ENCODE results near the gene TPGS1.
A peak's percentile ranks its signal among the peaks of the same experiment; 100 is the strongest.

Gene TPGS1, protein sequence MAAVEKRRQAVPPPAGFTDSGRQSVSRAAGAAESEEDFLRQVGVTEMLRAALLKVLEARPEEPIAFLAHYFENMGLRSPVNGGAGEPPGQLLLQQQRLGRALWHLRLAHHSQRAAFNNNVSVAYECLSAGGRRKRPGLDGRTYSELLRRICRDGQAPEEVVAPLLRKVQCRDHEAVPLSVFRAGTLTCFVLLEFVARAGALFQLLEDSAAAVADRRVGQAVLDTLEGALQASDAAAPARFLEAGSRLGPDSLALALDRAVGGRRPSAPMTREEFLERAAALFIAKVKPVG

DNA sequence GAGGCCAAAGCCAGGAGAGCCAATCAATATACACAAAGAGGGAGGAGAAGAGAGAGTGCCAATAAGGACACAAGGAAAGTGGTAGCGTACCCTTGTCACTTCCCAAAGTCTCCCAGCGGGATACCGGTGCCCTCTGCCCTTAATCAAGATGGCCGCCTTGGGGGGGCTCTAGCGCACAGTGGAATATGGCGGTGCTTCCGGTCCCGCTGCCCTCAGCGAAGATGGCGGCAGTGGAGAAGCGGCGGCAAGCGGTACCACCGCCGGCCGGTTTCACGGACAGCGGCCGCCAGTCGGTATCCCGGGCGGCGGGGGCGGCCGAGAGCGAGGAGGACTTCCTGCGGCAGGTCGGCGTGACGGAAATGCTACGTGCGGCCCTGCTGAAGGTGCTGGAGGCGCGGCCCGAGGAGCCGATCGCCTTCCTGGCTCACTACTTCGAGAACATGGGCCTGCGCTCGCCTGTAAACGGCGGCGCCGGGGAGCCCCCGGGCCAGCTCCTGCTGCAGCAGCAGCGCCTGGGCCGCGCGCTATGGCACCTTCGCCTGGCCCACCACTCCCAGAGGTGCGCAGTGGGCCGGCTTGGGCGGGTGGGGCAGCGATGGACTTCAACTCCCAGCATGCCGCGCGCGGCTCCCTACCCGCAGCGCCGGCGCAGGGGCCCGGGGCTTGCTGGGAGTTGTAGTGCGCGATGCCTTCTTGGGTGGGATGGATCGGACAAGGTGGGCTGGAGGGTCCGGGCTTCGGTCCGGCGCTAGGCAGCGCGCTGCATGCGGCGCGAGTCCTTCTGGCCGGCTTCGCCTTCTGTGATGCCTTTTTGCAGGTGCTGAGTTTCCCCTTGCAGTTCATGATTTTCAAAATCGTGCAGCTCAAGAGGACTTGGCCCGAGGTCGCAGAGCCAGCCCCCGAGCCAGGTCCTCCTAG is at the start of gene TPGS1:
Gene TPGS1 (plus strand): TSS at position 212 of the 918 bp plus-strand sequence. CDS start 10 bp downstream, at position 222.
- DNase-seq (ENCODE audit: low read depth, low spot score) = peak; percentile 80

DNA sequence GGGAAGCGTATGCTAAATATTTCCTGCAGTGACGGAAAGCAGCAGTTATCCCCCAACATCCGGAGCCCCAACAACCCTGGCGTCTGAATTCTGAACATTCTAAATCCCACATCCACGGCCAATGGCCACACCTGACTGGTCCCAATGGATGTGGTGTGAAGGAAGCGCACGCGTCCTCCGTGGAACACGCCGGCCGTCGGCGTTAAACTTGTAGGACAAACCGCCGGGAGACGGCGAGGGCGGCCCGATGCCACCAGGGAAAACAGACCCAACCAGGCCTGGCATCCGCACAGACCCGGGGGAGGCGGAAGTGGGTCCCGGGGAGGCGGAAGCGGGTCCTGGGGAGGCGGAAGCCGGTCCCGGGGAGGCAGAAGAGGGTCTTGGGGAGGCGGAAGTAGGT is 49.7 kb upstream of the TPGS1 start:
- no peak for DNase-seq (ENCODE audit: low read depth, low spot score)

DNA sequence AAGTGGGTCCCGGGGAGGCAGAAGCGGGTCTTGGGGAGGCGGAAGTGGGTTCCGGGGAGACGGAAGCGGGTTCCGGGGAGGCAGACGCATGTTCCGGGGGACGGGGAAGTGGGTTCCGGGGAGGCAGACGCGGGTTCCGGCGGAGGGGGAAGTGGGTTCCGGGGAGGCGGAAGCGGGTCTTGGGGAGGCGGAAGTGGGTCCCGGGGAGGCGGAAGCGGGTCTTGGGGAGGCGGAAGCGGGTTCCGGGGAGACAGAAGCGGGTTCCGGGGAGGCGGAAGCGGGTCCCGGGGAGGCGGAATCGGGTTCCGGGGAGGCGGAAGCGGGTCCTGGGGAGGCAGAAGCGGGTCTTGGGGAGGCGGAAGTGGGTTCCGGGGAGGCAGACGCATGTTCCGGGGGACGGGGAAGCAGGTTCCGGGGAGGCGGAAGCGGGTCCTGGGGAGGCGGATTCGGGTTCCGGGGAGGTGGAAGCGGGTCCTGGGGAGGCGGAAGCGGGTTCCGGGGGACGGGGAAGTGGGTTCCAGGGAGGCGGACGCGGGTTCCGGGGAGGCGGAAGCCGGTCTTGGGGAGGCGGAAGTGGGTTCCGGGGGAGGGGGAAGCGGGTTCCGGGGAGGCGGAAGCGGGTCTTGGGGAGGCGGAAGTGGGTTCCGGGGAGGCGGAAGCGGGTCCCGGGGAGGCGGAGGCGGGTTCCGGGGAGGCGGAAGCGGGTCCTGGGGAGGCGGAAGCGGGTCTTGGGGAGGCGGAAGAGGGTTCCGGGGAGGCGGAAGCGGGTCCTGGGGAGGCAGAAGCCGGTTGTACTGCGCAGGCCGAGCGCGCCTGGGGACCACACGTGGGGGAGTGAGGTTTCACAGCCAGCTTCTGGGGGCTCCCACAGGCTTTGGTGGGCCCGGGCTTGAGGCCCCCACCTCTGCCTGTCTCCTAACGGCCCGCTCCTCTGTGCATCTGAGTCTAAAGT is 48.9 kb upstream of the TPGS1 start:
- no peak for DNase-seq (ENCODE audit: low read depth, low spot score)

DNA sequence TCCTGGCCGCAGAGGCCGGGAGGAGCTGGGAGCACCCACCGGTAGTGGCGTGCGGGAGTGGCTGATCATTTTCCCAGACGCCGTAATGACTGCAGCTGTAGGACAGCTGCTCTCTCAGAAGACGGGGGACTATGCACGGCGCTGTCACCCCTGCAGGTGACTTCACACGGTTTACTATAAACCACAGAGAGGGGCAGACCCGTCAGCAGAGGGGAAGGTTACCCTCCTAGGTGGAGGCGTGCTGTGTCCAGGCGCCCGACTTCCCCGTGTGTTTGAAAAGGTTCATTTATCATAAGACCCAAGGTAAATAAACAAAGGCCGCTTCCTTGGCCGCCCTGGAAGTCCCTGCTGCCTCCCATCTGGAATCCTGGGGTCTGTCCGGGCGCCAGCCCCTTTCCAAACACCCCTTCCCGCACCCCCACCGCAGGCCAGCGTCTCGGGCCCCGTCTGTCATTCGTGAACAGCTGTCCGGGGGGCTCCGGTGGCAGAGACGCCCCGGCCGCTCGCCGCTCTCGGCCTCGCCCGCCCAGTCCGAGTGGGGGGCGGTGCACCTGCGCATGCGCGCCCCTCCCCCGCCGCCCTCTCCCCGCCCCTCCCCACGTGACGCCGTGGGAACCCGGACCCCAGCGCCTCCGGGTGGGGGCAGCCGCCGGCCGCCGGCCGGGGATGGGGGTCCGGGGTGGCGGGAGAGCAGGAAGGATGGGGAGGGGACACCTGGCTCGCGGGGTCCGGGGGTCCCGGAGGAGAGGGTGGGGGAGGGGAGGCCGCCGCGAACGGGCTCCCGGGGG is 47.4 kb upstream of the TPGS1 start:
- no peak for DNase-seq (ENCODE audit: low read depth, low spot score)

DNA sequence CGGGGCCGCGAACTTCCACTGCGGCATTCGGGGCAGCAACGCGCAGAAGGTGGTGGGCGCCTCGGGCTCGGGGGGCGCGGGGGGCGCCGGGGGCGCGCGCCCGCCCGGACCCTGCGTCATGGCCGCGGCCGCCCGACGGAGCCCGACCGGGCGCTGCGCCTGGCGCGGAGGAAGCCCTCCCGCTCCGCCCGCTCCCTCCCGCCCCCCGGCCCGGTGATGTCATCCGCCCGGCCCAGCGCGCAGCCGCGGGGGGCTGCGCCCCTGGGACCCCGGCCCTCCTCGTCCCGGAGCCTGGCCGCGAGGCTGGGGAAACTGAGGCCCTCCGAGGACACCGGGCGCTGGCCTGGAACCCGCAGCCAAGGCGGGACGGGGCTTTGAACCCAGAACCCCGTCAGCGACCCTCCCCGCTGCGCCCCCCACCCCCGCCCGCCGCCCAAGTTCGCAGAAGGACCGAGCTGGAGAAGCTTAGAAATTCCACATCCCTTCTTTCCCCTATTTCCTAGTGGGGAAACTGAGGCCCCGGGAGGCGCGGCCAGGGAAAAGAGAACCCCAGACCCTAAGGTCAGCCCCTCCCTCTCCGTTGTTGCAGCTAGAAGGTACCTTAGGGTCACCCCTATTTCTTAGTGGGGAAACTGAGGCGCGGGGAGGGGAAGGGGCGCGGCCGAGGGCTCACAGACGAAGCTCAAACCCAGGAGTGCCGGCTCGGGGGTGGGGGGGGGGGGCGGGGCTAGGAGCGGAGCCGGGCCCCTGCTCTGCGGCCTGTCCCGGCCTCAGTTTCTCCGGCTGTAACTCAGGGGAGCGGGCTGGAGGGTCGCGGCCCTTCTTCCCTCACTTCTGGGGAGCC is 46.2 kb upstream of the TPGS1 start, which contains the start of gene SHC2:
Gene SHC2 (minus strand): TSS at position 157 of the 844 bp plus-strand sequence. CDS start 37 bp downstream, at position 120.
- no peak for DNase-seq (ENCODE audit: low read depth, low spot score)

DNA sequence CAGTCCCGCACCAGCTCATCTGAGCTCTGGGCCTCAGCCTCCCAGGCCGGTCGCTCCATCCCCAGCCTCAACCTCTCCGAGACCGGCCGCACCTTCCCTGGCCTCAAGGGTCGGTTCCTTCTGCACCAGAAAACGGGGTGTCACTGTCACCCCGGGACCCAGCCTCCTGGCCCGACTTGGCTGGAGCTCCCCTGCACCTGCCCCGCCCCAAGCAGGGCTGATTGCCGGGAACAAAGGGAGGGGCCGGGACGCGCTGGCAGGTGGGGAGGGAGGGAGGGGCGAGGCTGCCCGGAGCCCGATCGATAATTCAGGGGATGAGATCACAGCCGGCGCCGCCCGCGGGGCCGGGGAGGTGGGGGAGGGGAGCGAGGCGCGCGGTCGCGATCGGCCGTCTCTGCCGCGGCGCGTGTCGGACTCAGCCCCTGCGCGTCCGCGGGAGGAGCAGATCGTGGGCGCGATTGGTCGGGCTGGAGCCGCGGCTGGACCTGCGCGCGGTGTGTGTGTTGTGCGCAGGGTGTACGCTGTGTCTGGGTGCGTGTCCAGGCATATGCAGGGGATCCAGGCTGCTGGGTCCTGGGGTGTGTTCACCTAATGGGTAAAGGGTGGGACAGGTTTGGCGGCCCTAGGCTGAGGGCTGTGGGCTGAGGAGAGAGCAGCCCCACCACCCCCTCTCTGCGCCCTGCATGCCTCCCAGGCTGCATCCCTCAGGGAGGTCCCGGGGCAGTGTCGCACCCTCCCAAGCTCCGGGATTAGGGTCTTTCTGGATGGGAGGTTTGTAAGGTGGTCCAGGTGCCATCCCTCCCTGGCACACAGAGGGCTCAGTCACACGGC is 45.4 kb upstream of the TPGS1 start:
- DNase-seq (ENCODE audit: low read depth, low spot score) = no peak

DNA sequence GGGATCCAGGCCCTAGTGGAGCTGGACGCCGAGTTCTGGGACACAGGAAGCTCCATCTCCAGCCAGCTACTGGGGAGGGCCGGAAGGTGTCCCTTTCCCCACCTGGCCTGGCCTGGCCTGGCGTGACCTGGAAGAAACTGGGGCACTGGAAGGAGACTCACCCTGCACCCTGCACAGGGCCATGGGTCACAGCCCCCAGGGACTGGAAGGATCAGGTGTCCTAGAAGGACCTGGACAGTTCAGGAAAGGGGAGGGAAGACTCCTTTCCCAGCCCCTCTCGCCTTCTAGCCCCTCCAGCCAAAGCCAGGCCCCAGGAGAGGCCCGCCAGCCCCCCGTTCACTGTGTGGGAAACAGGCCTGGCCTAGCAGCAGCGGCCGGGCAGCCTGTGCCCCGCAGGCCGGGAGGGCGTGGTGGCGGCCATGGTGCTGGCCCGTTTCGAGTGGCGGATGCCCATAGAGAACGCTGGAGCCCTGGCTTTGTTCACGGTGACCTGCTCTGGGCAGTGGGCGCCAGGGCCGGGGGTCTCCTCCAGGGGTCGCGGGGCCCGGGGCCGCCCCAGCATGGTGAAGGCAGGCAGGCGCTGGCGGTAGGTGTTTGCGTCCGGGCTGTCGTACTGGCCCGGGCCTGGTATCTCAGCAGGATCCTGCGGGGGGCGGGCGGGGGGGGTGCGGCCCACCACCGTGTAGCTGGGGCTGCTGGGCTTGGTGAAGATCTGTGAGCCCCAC is 43.7 kb upstream of the TPGS1 start:
- DNase-seq (ENCODE audit: low read depth, low spot score) = no peak

DNA sequence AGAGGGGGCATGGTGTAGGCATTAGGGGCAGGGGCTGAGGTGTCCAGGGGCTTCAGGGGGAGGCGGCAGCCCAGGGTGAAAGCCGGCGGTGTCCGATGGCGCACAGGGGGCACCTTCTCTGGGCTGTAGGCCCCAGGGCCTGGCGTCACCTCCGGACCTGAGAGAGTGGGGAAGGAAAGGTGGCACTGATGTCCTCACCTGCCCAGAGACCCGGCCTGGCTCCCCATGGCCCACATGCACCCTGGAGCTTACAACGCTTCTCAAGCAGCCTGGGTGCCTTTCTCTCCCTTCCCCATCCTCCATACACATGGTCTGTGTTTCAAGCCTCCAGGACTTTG is 43.1 kb upstream of the TPGS1 start:
- no peak for DNase-seq (ENCODE audit: low read depth, low spot score)

DNA sequence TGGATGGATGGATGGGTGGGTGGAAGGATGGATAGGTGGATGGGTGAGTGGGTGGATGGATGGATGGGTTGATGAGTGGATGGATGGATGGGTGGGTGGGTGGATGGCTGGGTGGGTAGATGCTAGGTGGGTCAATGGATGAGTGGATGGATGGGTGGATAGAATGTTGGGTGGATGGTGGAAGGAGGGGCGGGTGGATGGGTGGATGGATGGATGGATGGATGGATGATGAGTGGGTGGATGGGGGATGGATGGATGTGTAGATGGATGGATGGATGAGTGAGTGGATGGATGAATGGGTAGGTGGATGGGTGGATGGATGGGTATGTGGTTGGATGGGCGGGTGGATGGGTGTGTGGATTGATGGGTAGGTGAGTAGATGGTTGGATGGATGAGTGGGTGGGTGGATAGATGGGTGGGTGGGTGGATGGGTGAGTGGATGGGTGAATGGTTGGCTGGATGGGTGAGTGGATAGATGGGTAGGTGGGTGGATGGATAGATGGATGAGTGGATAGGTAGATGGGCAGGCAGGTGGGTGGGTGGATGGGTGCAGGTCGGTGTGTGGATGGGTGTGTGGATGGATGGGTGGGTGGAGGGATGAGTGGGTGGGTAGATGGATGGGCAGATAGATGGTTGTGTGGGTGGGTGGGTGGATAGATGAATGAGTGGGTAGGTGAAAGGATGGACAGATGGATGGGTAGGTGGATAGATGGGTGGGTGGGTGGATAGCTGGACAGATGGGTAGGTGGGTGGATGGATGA is 42.1 kb upstream of the TPGS1 start:
- no peak for DNase-seq (ENCODE audit: low read depth, low spot score)

DNA sequence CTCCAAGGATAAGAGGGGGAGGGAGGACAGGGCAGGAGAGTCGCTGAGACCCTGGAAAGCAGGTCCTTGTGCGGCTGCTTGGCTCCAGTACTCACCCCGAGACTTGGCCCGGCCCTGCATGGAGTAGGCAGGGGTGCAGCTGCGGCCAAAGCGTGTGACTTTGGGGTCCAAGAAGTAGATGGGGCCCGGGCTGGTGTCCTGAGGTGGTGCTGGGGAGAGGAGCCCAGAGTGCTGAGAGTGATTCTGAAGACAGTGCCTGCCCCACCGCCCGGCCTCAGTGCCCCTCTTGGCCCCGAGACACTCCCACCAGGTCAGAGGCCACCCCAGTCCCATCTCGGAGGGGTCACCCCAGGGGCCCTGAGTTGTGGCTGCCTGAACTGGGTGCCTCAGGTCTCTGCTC is 39.7 kb upstream of the TPGS1 start:
- DNase-seq (ENCODE audit: low read depth, low spot score) = no peak

DNA sequence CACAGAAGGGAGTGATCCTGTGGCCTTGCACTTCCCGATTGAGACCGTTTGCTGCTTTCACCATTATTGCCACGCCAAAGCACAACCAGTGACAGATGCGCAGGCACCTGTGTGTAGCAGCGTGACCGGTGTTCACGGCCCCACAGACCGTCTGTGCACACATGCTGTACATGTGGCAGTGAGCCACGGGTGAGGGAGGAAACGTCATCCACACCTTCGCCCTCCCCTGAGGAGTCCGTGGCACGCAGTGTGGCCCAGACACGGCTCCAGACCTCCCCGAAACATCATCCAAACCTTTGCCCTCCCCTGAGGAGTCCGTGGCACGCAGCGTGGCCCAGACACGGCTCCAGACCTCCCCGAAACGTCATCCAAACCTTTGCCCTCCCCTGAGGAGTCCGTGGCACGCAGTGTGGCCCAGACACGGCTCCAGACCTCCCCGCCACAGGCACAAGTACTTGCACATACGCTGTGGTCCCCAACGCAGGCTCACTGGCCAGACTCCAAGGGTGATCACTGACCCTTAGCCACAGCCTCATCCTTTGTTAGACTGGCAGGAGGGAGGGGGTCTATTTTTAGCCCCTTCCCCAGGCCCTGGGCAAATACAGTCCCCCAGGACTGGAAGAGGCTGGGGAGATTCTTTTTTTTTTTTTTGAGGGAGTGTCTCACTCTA is 38.6 kb upstream of the TPGS1 start:
- DNase-seq (ENCODE audit: low read depth, low spot score) = no peak

DNA sequence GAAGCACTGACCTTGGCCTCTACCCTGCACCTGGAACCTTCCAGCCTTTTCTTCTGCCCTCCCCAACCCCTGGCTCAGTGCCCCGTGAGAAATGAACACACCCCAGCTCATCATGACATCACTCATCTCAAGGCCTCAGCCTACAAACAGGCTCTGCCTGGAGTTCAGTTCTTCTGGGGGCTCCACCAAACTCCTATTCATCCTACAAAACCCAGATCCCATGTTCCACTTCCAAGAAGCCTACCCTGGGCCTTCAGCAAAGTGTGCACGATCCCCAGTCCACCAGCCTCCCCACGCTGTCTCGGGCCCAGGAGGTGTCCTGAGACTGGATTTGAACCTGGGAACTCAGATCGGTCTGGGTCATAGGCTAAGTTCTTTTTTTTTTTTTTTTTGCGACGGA is 37.5 kb upstream of the TPGS1 start:
- no peak for DNase-seq (ENCODE audit: low read depth, low spot score)

DNA sequence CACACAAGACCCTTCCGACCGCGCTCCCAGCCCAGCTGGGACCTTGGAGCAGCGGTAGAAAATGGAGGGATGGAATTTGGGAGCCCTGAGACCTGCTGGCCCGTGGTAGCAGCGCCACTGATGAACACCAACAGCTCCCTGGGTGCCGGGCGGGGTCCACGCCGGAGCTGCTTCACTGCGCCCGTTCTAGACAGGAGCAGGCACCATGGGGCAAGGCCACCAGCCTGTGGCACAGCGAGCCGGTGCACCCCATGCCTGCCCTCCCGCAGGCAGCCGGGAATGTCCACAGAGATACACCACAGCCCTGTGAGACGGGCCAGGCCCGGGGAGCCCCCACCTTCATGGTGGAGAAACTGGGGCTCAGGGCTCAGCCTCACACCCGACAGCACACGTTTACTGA is 36.6 kb upstream of the TPGS1 start:
- no peak for DNase-seq (ENCODE audit: low read depth, low spot score)

DNA sequence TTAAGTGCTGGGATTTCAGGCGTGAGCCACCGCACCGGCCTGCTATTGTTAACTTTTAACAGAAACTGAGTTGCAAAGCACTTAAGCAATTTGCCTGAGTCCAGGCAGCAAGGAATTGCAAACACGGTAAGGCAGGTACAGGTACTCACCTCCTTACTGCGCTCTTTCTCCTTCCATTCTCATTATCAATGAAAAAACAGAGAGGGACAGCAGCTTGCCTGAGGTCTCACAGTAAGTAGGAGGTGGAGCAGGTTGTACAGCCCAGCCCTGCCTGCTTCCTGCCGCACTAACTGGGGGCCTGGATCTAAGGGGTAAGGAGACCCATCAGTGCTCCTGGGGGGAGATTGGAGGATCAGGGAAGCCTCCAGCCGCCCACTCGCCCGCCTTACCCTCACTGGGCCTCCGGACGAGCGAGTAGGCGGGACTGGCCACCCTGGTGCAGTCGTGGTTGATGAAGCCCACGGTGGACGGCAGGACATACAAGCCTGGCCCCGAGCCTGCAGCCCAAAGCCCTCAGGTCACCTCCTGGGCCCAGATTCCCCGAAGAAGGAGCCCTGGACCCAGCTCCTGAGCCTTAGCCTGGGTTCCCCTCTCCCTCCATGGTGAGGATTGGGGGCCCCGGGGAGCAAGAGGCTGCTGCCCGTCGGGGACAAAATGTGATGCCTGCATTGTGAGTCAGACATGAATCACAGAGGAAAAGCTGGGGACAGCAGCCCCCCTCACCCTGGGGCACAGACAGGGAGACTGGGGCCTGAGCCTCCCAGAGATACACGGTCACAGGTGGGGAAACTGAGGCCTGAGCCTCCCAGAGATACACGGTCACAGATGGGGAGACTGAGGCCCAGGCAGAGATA is 35.1 kb upstream of the TPGS1 start:
- DNase-seq (ENCODE audit: low read depth, low spot score) = no peak

DNA sequence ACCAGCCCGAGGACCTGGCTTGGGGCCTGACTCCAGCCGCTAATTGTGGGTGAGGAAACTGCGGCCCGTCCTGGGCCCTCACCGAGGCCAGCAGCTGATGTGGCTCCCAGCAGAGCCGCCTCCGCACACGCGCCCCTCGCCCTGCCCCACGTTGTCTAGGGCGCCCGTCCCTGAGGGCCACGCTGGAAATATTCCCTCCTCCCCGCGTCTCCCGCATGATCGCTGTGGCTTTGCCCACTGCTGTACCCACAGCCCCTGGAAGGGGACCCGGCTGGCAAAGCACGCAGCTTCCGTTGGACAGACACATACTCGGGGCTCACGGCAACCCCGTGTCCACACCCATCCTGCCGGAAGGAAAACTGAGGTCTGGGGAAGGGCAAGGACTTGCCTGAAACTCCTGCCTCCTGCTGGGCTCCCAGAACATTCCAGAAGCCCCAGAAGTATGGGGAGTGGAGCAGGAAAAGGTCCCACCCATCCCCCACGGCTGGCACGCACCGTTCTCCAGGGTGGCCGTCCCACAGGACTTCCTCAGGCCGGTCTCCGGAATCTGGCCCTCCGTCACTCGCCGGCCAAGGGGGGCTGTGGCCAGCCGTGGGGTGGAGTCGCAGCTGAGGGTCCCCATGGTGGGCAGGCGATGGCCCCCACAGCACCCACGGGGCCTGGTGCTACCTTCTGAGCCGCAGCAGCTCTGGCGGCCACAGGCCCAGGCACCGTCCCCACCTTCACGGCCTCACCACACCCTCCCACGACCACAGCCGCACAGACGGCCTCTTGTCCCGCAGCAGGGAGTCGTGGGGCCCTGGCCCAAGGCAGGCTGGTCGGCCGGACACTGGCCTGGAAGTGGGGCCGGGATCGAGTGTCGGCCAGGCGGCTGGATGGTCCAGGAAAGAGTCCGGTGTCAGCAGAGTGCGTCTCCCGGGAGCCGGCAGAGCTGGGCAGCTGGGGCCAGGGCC is 32.9 kb upstream of the TPGS1 start:
- DNase-seq (ENCODE audit: low read depth, low spot score) = no peak
